HCT116 (cell line): Measurements from ENCODE around the gene HMCES. TPM values are rescaled to one million over a fixed set of nuclear protein-coding genes. Genes with fewer than 3 reads are reported as not detected.

Experiments
- ATAC-seq: fragments of 200-7000 bp; cut with Tn5 transposase; 2 replicates; pipeline ENCODE4 v1.9.1; 2020; ENCODE audit warnings: mild to moderate bottlenecking, moderate library complexity
- BruUV-seq: library from RNA; stranded (reverse); fragments of 400-500 nt; replicated peaks from 2 replicates; lab custom pipeline; 2021; lab: Mats Ljungman, UMichigan
- CTCF ChIA-PET: fragments of 300-600 bp; sonication (Branson Sonifier 250); formaldehyde crosslinking; loops from one replicate; lab custom pipeline; 2021; ENCODE audit warnings: antibody characterized with exemption; lab: Charles Lee
- POLR2A ChIA-PET: fragments of 300-600, 350-600 bp; sonication (Branson Sonifier 250); formaldehyde crosslinking; loops from one replicate; lab custom pipeline; 2021; ENCODE audit warnings: antibody characterized with exemption; lab: Charles Lee
- RAD21 ChIA-PET, 2 experiments: fragments of 300-600 bp; sonication (Branson Sonifier 250); formaldehyde crosslinking; loops; one replicate each; lab custom pipeline; 2023; ENCODE audit warnings: low total read pairs in 2 of 2; ENCODE audit not compliant: uncharacterized antibody in 2 of 2, unreplicated experiment in 2 of 2, low non-redundant PET in 1 of 2; lab: Charles Lee
- DNase-seq: peaks from one replicate; pipeline ENCODE4 v3.0.0-alpha.2; 2010; ENCODE audit warnings: low read depth, low spot score
- H2AFZ ChIP-seq: fragments of 200-600 bp; shearing (Covaris generic), sonication (generic); 2 replicates; pipeline ENCODE4 v1.6.1; 2017; ENCODE audit warnings: low read depth, mixed run types, mixed read lengths, antibody characterized with exemption, low read length; ENCODE audit not compliant: poor library complexity, severe bottlenecking
- H3K27ac ChIP-seq: 2 replicates; pipeline ENCODE4 v1.5.1; 2012; ENCODE audit warnings: low read depth, low read length
- H3K27me3 ChIP-seq: fragments of 200-600 bp; sonication (generic); 2 replicates; pipeline ENCODE4 v1.6.1; 2016; ENCODE audit warnings: mixed run types, low read length, mixed read lengths; ENCODE audit not compliant: insufficient read depth
- H3K36me3 ChIP-seq, 2 experiments: fragments of 200-500 bp in 1 of 2; fragments of 200-600 bp in 1 of 2; sonication (Bioruptor generic) in 1 of 2; sonication (generic) in 1 of 2; 2 replicates each; pipeline versions ENCODE4 v1.5.1 to v1.6.1; 2014 to 2016; ENCODE audit warnings: low read length in 2 of 2, inconsistent platforms in 1 of 2, mixed read lengths in 1 of 2, mixed run types in 1 of 2; ENCODE audit not compliant: insufficient read depth in 2 of 2, control insufficient read depth in 1 of 2
- H3K4me1 ChIP-seq, 2 experiments: fragments of 200-600 bp in 1 of 2; sonication (generic) in 1 of 2; 2 replicates each; pipeline versions ENCODE4 v1.5.1 to v1.6.1; 2012 to 2017; ENCODE audit warnings: low read length in 2 of 2, inconsistent platforms in 1 of 2, mild to moderate bottlenecking in 1 of 2, mixed read lengths in 1 of 2, mixed run types in 1 of 2, moderate library complexity in 1 of 2; ENCODE audit not compliant: insufficient read depth in 2 of 2, control insufficient read depth in 1 of 2
- H3K4me2 ChIP-seq: fragments of 200-600 bp; sonication (generic); 2 replicates; pipeline ENCODE4 v1.6.1; 2017; ENCODE audit warnings: mixed run types, low read length, mixed read lengths
- H3K4me3 ChIP-seq, 2 experiments: fragments of 200-600 bp in 1 of 2; sonication (generic) in 1 of 2; replicated peaks in 1 of 2; 2 replicates each; pipeline ENCODE4 v1.5.1; 2011 to 2016; ENCODE audit warnings: low read length in 2 of 2, control low read depth in 1 of 2, low read depth in 1 of 2, mild to moderate bottlenecking in 1 of 2, mixed read lengths in 1 of 2, mixed run types in 1 of 2
- H3K79me2 ChIP-seq: fragments of 200-600 bp; sonication (generic); 2 replicates; pipeline ENCODE4 v1.6.1; 2017; ENCODE audit warnings: mild to moderate bottlenecking, mixed run types, low read length, moderate library complexity, mixed read lengths; ENCODE audit not compliant: insufficient read depth
- H3K9ac ChIP-seq: fragments of 200-600 bp; sonication (generic); 2 replicates; pipeline ENCODE4 v1.6.1; 2016; ENCODE audit warnings: low read length, mixed read lengths
- H3K9me2 ChIP-seq: fragments of 200-600 bp; sonication (generic), shearing (Covaris generic); 2 replicates; pipeline ENCODE4 v1.6.1; 2017; ENCODE audit warnings: mixed run types, mild to moderate bottlenecking, moderate library complexity; ENCODE audit not compliant: insufficient read depth
- H3K9me3 ChIP-seq, 2 experiments: fragments of 200-500 bp in 1 of 2; fragments of 200-600 bp in 1 of 2; sonication (Bioruptor generic) in 1 of 2; sonication (generic) in 1 of 2; 2 replicates each; pipeline ENCODE4 v1.6.1; 2014 to 2017; ENCODE audit warnings: low read length in 2 of 2, mixed read lengths in 2 of 2, inconsistent platforms in 1 of 2, low read depth in 1 of 2, mild to moderate bottlenecking in 1 of 2, mixed run types in 1 of 2, moderate library complexity in 1 of 2; ENCODE audit not compliant: control insufficient read depth in 1 of 2, insufficient read depth in 1 of 2
- H4K20me1 ChIP-seq: fragments of 200-600 bp; sonication (generic), shearing (Covaris generic); 2 replicates; pipeline ENCODE4 v1.6.1; 2017; ENCODE audit warnings: mixed run types, mild to moderate bottlenecking, moderate library complexity; ENCODE audit not compliant: insufficient read depth
- EGR1 ChIP-seq: IDR thresholded peaks from 2 replicates; pipeline ENCODE4 v1.6.1; 2012; ENCODE audit warnings: low read depth
- EZH2phosphoT487 ChIP-seq: fragments of 200-600 bp; IDR thresholded peaks from 2 replicates; pipeline ENCODE4 v1.6.1; 2018; ENCODE audit warnings: antibody characterized with exemption, borderline replicate concordance
- POLR2AphosphoS5 ChIP-seq: IDR thresholded peaks from 2 replicates; pipeline ENCODE4 v1.6.1; 2011; ENCODE audit warnings: mild to moderate bottlenecking, low read depth, low read length, moderate library complexity
- RAD21 ChIP-seq: IDR thresholded peaks from 2 replicates; pipeline ENCODE4 v1.6.1; 2012; ENCODE audit warnings: low read depth, mild to moderate bottlenecking
- TCF7L2 ChIP-seq: IDR thresholded peaks from 2 replicates; pipeline ENCODE4 v1.7.0; 2011; ENCODE audit warnings: borderline replicate concordance, inconsistent platforms; ENCODE audit not compliant: insufficient read depth, insufficient read length; ENCODE audit errors: extremely low read depth
- intact Hi-C: fragments of 100-400 bp; cut with micrococcal nuclease; formaldehyde crosslinking; loops from 2 replicates; pipeline ENCODE4 v1.10.0; 2022
- total RNA-seq: library from RNA; stranded (reverse); gene quantifications from one replicate; pipeline ENCODE4 v1.2.1, GENCODE V29; 2021; ENCODE audit not compliant: unreplicated experiment
- TF ChIP-seq, protein P1 (sequence below), 3 experiments: fragments of 200-600 bp in 1 of 3; sonication (generic) in 1 of 3; IDR thresholded peaks in 2 of 3; conservative IDR thresholded peaks in 1 of 3; 2 replicates each; pipeline ENCODE4 v1.5.1; 2012 to 2017; ENCODE audit warnings: low read depth in 2 of 3, low read length in 2 of 3, antibody characterized with exemption in 1 of 3, borderline replicate concordance in 1 of 3, control low read depth in 1 of 3, mild to moderate bottlenecking in 1 of 3, mixed read lengths in 1 of 3, mixed run types in 1 of 3, moderate library complexity in 1 of 3; ENCODE audit not compliant: insufficient read depth in 1 of 3
- TF ChIP-seq, protein P2 (sequence below): IDR thresholded peaks from 2 replicates; pipeline ENCODE4 v1.6.1; 2012; ENCODE audit warnings: low read depth

HMCES gene
- total RNA-seq, 1 experiment from 2014 or later, result 78.9 TPM

DNA sequence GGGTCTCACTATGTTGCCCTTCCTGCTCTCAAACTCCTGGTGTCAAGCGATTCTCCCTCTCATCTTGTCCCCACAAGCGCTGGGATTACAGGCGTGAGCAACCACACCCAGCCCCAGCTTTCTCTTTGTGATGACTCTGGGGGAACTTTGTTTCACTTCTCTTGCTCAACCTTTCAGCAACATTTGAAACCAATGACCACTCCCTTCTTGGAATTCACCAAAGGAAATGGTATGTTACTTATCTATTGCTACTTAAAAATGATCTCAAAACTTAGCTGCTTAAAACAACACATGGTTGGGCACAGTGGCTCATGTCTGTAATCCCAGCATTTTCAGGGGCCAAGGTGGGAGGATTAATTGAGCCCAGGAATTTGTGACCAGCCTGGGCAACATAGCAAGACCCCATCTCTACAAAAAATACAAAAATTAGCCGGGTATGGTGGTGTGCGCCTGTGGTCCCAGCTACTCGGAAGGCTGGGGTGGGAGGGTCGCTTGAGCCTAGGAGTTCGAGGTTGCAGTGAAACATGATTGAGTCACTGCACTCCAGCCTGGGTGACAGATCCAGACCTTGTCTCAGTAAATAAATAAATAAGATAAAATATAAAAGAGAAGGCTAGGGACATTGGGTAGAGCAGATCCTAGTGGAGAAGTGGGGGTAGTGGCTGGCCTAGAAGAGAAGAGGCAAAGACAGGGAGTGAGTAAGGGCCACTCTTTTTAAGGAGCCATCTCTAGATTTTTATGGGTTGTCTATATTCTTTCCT is 39.5 kb upstream of the HMCES start:
- Histone ChIP-seq H3K36me3 (no peaks in the 10 kb centered on the region), H3K4me2 (no peak overlapping the region), H2AFZ (no peak overlapping the region), H3K9me2 (no peaks in the 10 kb centered on the region), H4K20me1 (no peaks in the 10 kb centered on the region), H3K9me3 (no peaks in the 10 kb centered on the region), H3K79me2 (no peaks in the 10 kb centered on the region), H3K4me1 (peaks cover 0 to 15% of the 10 kb centered on the region in 2 experiments; a peak in 2 of 4 replicates), H3K9ac (no peak overlapping the region), H3K4me3 (no peak overlapping the region), H3K27ac (no peak overlapping the region), H3K27me3 (no peaks in the 10 kb centered on the region)
- CTCF ChIA-PET, result interaction anchor here (1.7 kb wide), 1 partner anchor 269 kb away, joined by 5 read pairs; no protein-coding TSS in a partner anchor
- intact Hi-C loops, result no loop called here
- TF ChIP-seq POLR2AphosphoS5 (no peak), TCF7L2 (no peak), EZH2phosphoT487 (no peak), RAD21 (no peak), EGR1 (no peak)
- TF ChIP-seq, protein P1, sequence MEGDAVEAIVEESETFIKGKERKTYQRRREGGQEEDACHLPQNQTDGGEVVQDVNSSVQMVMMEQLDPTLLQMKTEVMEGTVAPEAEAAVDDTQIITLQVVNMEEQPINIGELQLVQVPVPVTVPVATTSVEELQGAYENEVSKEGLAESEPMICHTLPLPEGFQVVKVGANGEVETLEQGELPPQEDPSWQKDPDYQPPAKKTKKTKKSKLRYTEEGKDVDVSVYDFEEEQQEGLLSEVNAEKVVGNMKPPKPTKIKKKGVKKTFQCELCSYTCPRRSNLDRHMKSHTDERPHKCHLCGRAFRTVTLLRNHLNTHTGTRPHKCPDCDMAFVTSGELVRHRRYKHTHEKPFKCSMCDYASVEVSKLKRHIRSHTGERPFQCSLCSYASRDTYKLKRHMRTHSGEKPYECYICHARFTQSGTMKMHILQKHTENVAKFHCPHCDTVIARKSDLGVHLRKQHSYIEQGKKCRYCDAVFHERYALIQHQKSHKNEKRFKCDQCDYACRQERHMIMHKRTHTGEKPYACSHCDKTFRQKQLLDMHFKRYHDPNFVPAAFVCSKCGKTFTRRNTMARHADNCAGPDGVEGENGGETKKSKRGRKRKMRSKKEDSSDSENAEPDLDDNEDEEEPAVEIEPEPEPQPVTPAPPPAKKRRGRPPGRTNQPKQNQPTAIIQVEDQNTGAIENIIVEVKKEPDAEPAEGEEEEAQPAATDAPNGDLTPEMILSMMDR (IDR thresholded peaks at IDR 0.05 in 2 of 3, conservative IDR thresholded peaks at IDR 0.05 in 1 of 3; ENCODE audit: borderline replicate concordance in 1 of 3, insufficient read depth in 1 of 3, low read depth in 2 of 3, low read length in 2 of 3), result no peak
- TF ChIP-seq, protein P2, sequence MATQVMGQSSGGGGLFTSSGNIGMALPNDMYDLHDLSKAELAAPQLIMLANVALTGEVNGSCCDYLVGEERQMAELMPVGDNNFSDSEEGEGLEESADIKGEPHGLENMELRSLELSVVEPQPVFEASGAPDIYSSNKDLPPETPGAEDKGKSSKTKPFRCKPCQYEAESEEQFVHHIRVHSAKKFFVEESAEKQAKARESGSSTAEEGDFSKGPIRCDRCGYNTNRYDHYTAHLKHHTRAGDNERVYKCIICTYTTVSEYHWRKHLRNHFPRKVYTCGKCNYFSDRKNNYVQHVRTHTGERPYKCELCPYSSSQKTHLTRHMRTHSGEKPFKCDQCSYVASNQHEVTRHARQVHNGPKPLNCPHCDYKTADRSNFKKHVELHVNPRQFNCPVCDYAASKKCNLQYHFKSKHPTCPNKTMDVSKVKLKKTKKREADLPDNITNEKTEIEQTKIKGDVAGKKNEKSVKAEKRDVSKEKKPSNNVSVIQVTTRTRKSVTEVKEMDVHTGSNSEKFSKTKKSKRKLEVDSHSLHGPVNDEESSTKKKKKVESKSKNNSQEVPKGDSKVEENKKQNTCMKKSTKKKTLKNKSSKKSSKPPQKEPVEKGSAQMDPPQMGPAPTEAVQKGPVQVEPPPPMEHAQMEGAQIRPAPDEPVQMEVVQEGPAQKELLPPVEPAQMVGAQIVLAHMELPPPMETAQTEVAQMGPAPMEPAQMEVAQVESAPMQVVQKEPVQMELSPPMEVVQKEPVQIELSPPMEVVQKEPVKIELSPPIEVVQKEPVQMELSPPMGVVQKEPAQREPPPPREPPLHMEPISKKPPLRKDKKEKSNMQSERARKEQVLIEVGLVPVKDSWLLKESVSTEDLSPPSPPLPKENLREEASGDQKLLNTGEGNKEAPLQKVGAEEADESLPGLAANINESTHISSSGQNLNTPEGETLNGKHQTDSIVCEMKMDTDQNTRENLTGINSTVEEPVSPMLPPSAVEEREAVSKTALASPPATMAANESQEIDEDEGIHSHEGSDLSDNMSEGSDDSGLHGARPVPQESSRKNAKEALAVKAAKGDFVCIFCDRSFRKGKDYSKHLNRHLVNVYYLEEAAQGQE, result no peak
- no TSS peak for BruUV-seq
- peak; percentile 42; the same call in 1 of the 2 replicates for ATAC-seq
- no peak for DNase-seq
- RAD21 ChIA-PET, result no interaction called here
- POLR2A ChIA-PET, result interaction anchor here (1.7 kb wide), 1 partner anchor 10 kb away, joined by 5 read pairs; the partner anchor contains the start of gene COPG1
